K562 (cell line): Measurements from ENCODE around the gene CCDC158. TPM values are rescaled to one million over a fixed set of nuclear protein-coding genes. Genes with fewer than 3 reads are reported as not detected.
A peak's percentile ranks its signal among the peaks of the same experiment; 100 is the strongest.

Experiments used
- BRF2 ChIP-seq: IDR thresholded peaks from 3 replicates; pipeline ENCODE4 v1.6.1; 2011; ENCODE audit warnings: borderline replicate concordance, mild to moderate bottlenecking; ENCODE audit not compliant: insufficient read length, insufficient read depth
- CBX1 ChIP-seq: sonication (generic); IDR thresholded peaks from 2 replicates; pipeline ENCODE4 v1.6.1; 2016; ENCODE audit warnings: antibody characterized with exemption, low read depth, mild to moderate bottlenecking
- ELK3 ChIP-seq: fragments of 450-650 bp; formaldehyde crosslinking; IDR thresholded peaks from 2 replicates; pipeline ENCODE4 v1.4.0; 2020; ENCODE audit warnings: mild to moderate bottlenecking
- FOS ChIP-seq: IDR thresholded peaks from 3 replicates; pipeline ENCODE4 v1.6.1; 2011; ENCODE audit not compliant: insufficient read length; ENCODE audit errors: extremely low read depth
- MYBL2 ChIP-seq, 2 experiments: fragments of 450-650 bp in 1 of 2; sonication (generic) in 1 of 2; formaldehyde crosslinking in 1 of 2; IDR thresholded peaks; 2 replicates each; pipeline versions ENCODE4 v1.6.1 to v1.8.1; 2017 to 2022; ENCODE audit warnings: borderline replicate concordance in 1 of 2, inconsistent platforms in 1 of 2, low read depth in 1 of 2, mild to moderate bottlenecking in 1 of 2, missing genetic modification reagents in 1 of 2, moderate library complexity in 1 of 2
- NKRF ChIP-seq: fragments of 450-650 bp; IDR thresholded peaks from 2 replicates; pipeline ENCODE4 v1.6.1; 2016; ENCODE audit warnings: borderline replicate concordance
- NR2C2 ChIP-seq, 2 experiments: fragments of 200-800 bp in 1 of 2; sonication (Bioruptor generic) in 1 of 2; sonication (generic) in 1 of 2; formaldehyde crosslinking in 1 of 2; IDR thresholded peaks; 2 replicates each; pipeline versions ENCODE4 v1.6.1 to v1.8.0; 2016 to 2022; ENCODE audit warnings: mild to moderate bottlenecking in 1 of 2, missing compliant biosample characterization in 1 of 2, missing genetic modification characterization in 1 of 2, missing genetic modification reagents in 1 of 2
- SMAD1 ChIP-seq: fragments of 150-350 bp; IDR thresholded peaks from 2 replicates; pipeline ENCODE4 v1.6.1; 2014; ENCODE audit warnings: low read length, low read depth; ENCODE audit not compliant: partially characterized antibody
- ZNF311 ChIP-seq: fragments of 250-450 bp; sonication (Bioruptor Pico); IDR thresholded peaks from 2 replicates; pipeline ENCODE4 v1.4.0; 2020; ENCODE audit warnings: mild to moderate bottlenecking, moderate library complexity
- ZNF583 ChIP-seq: fragments of 250-450 bp; sonication (Bioruptor Pico); IDR thresholded peaks from 2 replicates; pipeline ENCODE4 v1.4.0; 2020
- ZSCAN32 ChIP-seq: fragments of 450-650 bp; formaldehyde crosslinking; IDR thresholded peaks from 2 replicates; pipeline ENCODE4 v1.4.0; 2020; ENCODE audit warnings: mild to moderate bottlenecking, moderate library complexity
- polyA plus RNA-seq, 8 experiments: library from polyadenylated mRNA; depleted of rRNA in 4 of 8; stranded (reverse) in 5 of 8; unstranded in 3 of 8; fragments of >200 nt; fragmentation: Nextera tagmentation in 2 of 8; fragmentation: Illumina TruSeq in 1 of 8; extraction: Ambion mirVana in 2 of 8; extraction: Trizol in 1 of 8; gene quantifications; 2 replicates each; pipeline versions ENCODE4 v1.2.1 to v1.2.3, GENCODE V29; 2011 to 2014; ENCODE audit warnings: inconsistent platforms in 1 of 8, missing spikeins in 1 of 8
- total RNA-seq, 7 experiments: library from RNA; depleted of rRNA in 6 of 7; stranded (reverse); fragments of >200 nt in 6 of 7; fragmentation: Illumina TruSeq in 2 of 7; extraction: Trizol in 2 of 7; gene quantifications; 2 replicates each; pipeline versions ENCODE4 v1.2.1 to v1.2.3, GENCODE V29; 2011 to 2021; ENCODE audit warnings: low replicate concordance in 1 of 7
- TF ChIP-seq, protein P1 (sequence below), 2 experiments: fragments of 450-650 bp; formaldehyde crosslinking in 1 of 2; IDR thresholded peaks; 2 replicates each; pipeline versions ENCODE4 v1.4.0 to v1.6.1; 2014 to 2020; ENCODE audit warnings: mild to moderate bottlenecking in 2 of 2, borderline replicate concordance in 1 of 2, low read depth in 1 of 2
- TF ChIP-seq, protein P2 (sequence below): sonication (generic); formaldehyde crosslinking; IDR thresholded peaks from 2 replicates; pipeline ENCODE4 v1.8.0; 2023; ENCODE audit warnings: mild to moderate bottlenecking, missing genetic modification reagents

The CCDC158 gene
- total and polyA plus RNA-seq, 9 of the 15 experiments (the other 6 are each of a cell fraction or from before 2014, with no cell fraction given): not detected

GRCh38 chr4:76341063-76341462 is 79.9 kb downstream of the CCDC158 start (continued):
- TF ChIP-seq, protein P1, sequence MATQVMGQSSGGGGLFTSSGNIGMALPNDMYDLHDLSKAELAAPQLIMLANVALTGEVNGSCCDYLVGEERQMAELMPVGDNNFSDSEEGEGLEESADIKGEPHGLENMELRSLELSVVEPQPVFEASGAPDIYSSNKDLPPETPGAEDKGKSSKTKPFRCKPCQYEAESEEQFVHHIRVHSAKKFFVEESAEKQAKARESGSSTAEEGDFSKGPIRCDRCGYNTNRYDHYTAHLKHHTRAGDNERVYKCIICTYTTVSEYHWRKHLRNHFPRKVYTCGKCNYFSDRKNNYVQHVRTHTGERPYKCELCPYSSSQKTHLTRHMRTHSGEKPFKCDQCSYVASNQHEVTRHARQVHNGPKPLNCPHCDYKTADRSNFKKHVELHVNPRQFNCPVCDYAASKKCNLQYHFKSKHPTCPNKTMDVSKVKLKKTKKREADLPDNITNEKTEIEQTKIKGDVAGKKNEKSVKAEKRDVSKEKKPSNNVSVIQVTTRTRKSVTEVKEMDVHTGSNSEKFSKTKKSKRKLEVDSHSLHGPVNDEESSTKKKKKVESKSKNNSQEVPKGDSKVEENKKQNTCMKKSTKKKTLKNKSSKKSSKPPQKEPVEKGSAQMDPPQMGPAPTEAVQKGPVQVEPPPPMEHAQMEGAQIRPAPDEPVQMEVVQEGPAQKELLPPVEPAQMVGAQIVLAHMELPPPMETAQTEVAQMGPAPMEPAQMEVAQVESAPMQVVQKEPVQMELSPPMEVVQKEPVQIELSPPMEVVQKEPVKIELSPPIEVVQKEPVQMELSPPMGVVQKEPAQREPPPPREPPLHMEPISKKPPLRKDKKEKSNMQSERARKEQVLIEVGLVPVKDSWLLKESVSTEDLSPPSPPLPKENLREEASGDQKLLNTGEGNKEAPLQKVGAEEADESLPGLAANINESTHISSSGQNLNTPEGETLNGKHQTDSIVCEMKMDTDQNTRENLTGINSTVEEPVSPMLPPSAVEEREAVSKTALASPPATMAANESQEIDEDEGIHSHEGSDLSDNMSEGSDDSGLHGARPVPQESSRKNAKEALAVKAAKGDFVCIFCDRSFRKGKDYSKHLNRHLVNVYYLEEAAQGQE (IDR thresholded peaks at IDR 0.05; ENCODE audit: borderline replicate concordance): peak; percentile 59
- TF ChIP-seq, protein P1 (CRISPR knock-in tag; IDR thresholded peaks at IDR 0.05; ENCODE audit: low read depth): no peak
- TF ChIP-seq ZNF311 (CRISPR knock-in tag) (no peak), BRF2 (no peak), SMAD1 (no peak), ZNF583 (CRISPR knock-in tag) (no peak), ZSCAN32 (no peak), NR2C2 (CRISPR knock-in tag; IDR thresholded peaks at IDR 0.05) (no peak), NR2C2 (tag; IDR thresholded peaks at IDR 0.05) (no peak), NKRF (no peak), MYBL2 (IDR thresholded peaks at IDR 0.05; ENCODE audit: low read depth) (no peak), MYBL2 (CRISPR knock-in tag; IDR thresholded peaks at IDR 0.05; ENCODE audit: borderline replicate concordance) (no peak), FOS (peak; percentile 58), ELK3 (no peak), CBX1 (no peak)
- TF ChIP-seq, protein P2, sequence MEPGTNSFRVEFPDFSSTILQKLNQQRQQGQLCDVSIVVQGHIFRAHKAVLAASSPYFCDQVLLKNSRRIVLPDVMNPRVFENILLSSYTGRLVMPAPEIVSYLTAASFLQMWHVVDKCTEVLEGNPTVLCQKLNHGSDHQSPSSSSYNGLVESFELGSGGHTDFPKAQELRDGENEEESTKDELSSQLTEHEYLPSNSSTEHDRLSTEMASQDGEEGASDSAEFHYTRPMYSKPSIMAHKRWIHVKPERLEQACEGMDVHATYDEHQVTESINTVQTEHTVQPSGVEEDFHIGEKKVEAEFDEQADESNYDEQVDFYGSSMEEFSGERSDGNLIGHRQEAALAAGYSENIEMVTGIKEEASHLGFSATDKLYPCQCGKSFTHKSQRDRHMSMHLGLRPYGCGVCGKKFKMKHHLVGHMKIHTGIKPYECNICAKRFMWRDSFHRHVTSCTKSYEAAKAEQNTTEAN (CRISPR knock-in tag): no peak
